NB4 (cell line): ENCODE data around the gene FNIP2.
"Not testable (repeated sequence)": the region's sequence is repeated elsewhere in the genome, so short reads cannot be mapped to it uniquely, and the experiment has no call there.

ENCODE experiments used
- DNase-seq: peaks from one replicate; pipeline ENCODE4 v3.0.0; 2010; ENCODE audit warnings: low read depth
- H3K4me3 ChIP-seq: one replicate; pipeline ENCODE4 v1.5.1; 2011; ENCODE audit warnings: mild to moderate bottlenecking, low read depth, low read length, moderate library complexity
- CTCF ChIP-seq: IDR thresholded peaks from one replicate; pipeline ENCODE4 v1.5.1; 2012; ENCODE audit warnings: low read depth, low read length
- MAX ChIP-seq: IDR thresholded peaks from 2 replicates; pipeline ENCODE4 v1.6.1; 2011; ENCODE audit warnings: low read depth, low read length
- MYC ChIP-seq: IDR thresholded peaks from 2 replicates; pipeline ENCODE4 v1.6.1; 2011; ENCODE audit warnings: low read depth, low read length
- POLR2A ChIP-seq: IDR thresholded peaks from 2 replicates; pipeline ENCODE4 v1.6.1; 2011; ENCODE audit warnings: mild to moderate bottlenecking; ENCODE audit not compliant: insufficient read length; ENCODE audit errors: extremely low read depth

FNIP2 gene

GRCh38 chr4:158826057-158826456 is 57.2 kb downstream of the FNIP2 start:
- no peak overlapping the region for H3K4me3 ChIP-seq
- TF ChIP-seq CTCF (no peak), POLR2A (no peak), MYC (no peak), MAX (no peak)
- no peak for DNase-seq

- no peak for DNase-seq
These were observed 58.1 kb downstream of the FNIP2 start for GRCh38 chr4:158826882-158827281.

GRCh38 chr4:158827543-158827981 is 58.7 kb downstream of the FNIP2 start:
- TF ChIP-seq POLR2A: no peak
- TF ChIP-seq CTCF: no peak
- TF ChIP-seq MAX: no peak
- no peak for TF ChIP-seq MYC
- H3K4me3 ChIP-seq: no peak overlapping the region
- no peak for DNase-seq

More at GRCh38 chr4:158826882-158827281, 58.1 kb downstream of the FNIP2 start:
- TF ChIP-seq CTCF (no peak), POLR2A (no peak), MAX (no peak), MYC (no peak)
- no peak overlapping the region for H3K4me3 ChIP-seq

GRCh38 chr4:158828151-158828550 is 59.3 kb downstream of the FNIP2 start:
- not testable (repeated sequence) for DNase-seq, H3K4me3 ChIP-seq

- DNase-seq: no peak
- no peak overlapping the region for H3K4me3 ChIP-seq
- no peak for TF ChIP-seq MYC
- TF ChIP-seq CTCF: no peak
- TF ChIP-seq MAX: no peak
- no peak for TF ChIP-seq POLR2A
These were observed 60.4 kb downstream of the FNIP2 start for GRCh38 chr4:158829254-158829653.

- no peak overlapping the region for H3K4me3 ChIP-seq
- TF ChIP-seq POLR2A: no peak
- no peak for DNase-seq
These were observed 64.8 kb downstream of the FNIP2 start for GRCh38 chr4:158833602-158834001.

GRCh38 chr4:158835226-158836001 is 66.6 kb downstream of the FNIP2 start:
- TF ChIP-seq POLR2A (no peak), CTCF (no peak), MYC (no peak), MAX (no peak)
- no peak overlapping the region for H3K4me3 ChIP-seq
- no peak for DNase-seq
